Prostate gland (tissue), 2 donors: ENCODE data around the gene TCF7L2. TPM values are rescaled to one million over a fixed set of nuclear protein-coding genes. Genes with fewer than 3 reads are reported as not detected.

ENCODE experiments used
- DNase-seq: peaks from one replicate; pipeline ENCODE4 v3.0.0-alpha.2; 2019; ENCODE audit warnings: low spot score
- H3K27ac ChIP-seq, 2 donors: fragments of 200-600 bp; sonication (generic); 2 replicates each; pipeline ENCODE4 v1.5.1; 2017 to 2019
- H3K27me3 ChIP-seq: fragments of 200-600 bp; sonication (generic); replicated peaks from 2 replicates; pipeline ENCODE4 v1.5.1; 2019; ENCODE audit not compliant: insufficient read depth
- H3K36me3 ChIP-seq, 2 donors: fragments of 200-600 bp; sonication (generic); 1 replicate in 1 of 2; 2 replicates in 1 of 2; pipeline versions ENCODE4 v1.5.1 to v1.8.1; 2017 to 2019
- H3K4me1 ChIP-seq: fragments of 200-600 bp; sonication (generic); replicated peaks from 2 replicates; pipeline ENCODE4 v1.5.1; 2019
- H3K4me3 ChIP-seq, 2 donors: fragments of 200-600 bp; sonication (generic); 2 replicates each; pipeline ENCODE4 v1.5.1; 2017 to 2019
- H3K9me3 ChIP-seq: fragments of 200-600 bp; sonication (generic); 2 replicates; pipeline ENCODE4 v1.5.1; 2017
- POLR2A ChIP-seq: fragments of 450-650 bp; IDR thresholded peaks from one replicate; pipeline ENCODE4 v1.6.1; 2016; ENCODE audit warnings: antibody characterized with exemption, mild to moderate bottlenecking
- POLR2AphosphoS5 ChIP-seq: sonication (generic); formaldehyde crosslinking; IDR thresholded peaks from one replicate; pipeline ENCODE4 v1.6.1; 2017; ENCODE audit warnings: antibody characterized with exemption
- WGBS: methylation state at CpG from one replicate; pipeline ENCODE4 v1.1.5; 2018; 5-methylcytosine and 5-hydroxymethylcytosine counted together
- intact Hi-C: fragments of 100-400 bp; cut with DNase I; formaldehyde crosslinking; loops from one replicate; pipeline ENCODE4 v1.14.2; 2022
- total RNA-seq, 2 donors: library from RNA; depleted of rRNA; stranded (reverse); fragments of >200 nt; gene quantifications; one replicate each; pipeline ENCODE4 v1.1.0, GENCODE V29; 2016
- TF ChIP-seq, protein P1 (sequence below), 4 experiments: fragments of 200-600 bp in 2 of 4; fragments of 450-650 bp in 2 of 4; sonication (generic) in 2 of 4; IDR thresholded peaks; 1 replicate in 3 of 4; 2 replicates in 1 of 4; pipeline ENCODE4 v1.5.1; 2016 to 2019; ENCODE audit warnings: antibody characterized with exemption in 4 of 4, mild to moderate bottlenecking in 2 of 4, moderate library complexity in 2 of 4

TCF7L2 gene
- total RNA-seq, 2 donors from 2014 or later, result 9.8 to 29.8 TPM

DNA sequence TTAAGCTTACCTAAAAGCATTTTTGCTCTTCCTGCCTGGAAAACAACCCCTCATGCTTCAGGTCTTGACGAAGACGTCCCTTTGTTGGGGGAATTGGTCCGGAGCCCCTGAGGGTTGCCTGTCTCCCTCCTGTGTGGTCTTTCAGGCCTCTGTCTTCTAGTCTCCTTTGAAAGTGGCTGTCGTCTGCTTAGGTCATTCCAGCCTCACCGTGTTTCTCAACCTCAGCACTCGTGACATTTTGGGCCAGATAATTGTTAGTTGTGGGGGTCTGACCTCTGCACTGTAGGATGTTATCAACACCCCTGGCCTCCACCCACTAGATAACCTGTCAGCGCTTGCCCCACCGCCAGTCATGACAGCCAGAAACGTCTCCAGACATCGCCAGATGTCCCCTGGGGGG lies 219.1 kb downstream of the TCF7L2 start:
- 84% methylated on average over 10 of the region's 10 CpGs for WGBS
- DNase-seq, result no peak
- TF ChIP-seq, protein P1, sequence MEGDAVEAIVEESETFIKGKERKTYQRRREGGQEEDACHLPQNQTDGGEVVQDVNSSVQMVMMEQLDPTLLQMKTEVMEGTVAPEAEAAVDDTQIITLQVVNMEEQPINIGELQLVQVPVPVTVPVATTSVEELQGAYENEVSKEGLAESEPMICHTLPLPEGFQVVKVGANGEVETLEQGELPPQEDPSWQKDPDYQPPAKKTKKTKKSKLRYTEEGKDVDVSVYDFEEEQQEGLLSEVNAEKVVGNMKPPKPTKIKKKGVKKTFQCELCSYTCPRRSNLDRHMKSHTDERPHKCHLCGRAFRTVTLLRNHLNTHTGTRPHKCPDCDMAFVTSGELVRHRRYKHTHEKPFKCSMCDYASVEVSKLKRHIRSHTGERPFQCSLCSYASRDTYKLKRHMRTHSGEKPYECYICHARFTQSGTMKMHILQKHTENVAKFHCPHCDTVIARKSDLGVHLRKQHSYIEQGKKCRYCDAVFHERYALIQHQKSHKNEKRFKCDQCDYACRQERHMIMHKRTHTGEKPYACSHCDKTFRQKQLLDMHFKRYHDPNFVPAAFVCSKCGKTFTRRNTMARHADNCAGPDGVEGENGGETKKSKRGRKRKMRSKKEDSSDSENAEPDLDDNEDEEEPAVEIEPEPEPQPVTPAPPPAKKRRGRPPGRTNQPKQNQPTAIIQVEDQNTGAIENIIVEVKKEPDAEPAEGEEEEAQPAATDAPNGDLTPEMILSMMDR (IDR thresholded peaks at IDR 0.05), result no peak
- no peak for TF ChIP-seq POLR2A
- TF ChIP-seq POLR2AphosphoS5, result no peak
- Histone ChIP-seq H3K4me3 (no peak overlapping the region), H3K27ac (no peak overlapping the region), H3K36me3 (no peaks in the 10 kb centered on the region), H3K9me3 (no peaks in the 10 kb centered on the region), H3K4me1 (no peaks in the 10 kb centered on the region), H3K27me3 (no peaks in the 10 kb centered on the region)
- intact Hi-C loops, result no loop called here

DNA sequence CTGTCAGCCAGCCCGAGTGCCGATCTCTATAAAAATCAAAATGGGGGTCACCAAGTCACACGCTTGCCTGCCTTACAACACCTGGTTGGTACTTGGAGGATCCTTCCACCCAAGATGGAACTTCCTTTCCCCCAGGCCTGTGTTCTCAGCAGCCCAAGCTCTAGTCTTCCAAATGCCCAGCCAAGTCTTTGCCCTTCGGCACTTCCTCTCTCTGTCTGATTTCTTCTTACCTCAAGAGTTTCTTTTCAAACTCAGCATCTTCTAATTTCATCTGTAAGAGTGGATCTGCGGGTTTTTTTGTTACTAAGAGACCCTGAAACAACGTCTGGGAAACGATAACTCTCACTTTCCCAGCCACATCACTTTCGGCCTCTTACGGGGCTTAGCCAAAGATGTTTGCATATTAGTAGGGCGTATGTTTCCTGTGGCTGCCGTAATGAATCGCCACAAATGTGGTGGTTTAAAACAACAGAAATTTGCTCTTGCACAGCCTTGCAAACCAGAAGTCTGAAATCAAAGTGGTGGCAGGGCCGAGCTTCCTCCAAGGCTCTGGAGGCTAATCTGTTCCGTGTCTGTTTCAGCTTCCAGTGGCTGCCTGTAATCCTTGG lies 219.9 kb downstream of the TCF7L2 start:
- no peak for DNase-seq
- intact Hi-C loops, result no loop called here
- Histone ChIP-seq H3K27me3 (no peaks in the 10 kb centered on the region), H3K4me3 (no peak overlapping the region), H3K9me3 (no peaks in the 10 kb centered on the region), H3K27ac (no peak overlapping the region), H3K36me3 (no peaks in the 10 kb centered on the region), H3K4me1 (no peaks in the 10 kb centered on the region)
- WGBS, result 87% methylated on average over 14 of the region's 14 CpGs
- TF ChIP-seq POLR2A (no peak), POLR2AphosphoS5 (no peak)
- TF ChIP-seq, protein P1 (IDR thresholded peaks at IDR 0.05), result no peak

DNA sequence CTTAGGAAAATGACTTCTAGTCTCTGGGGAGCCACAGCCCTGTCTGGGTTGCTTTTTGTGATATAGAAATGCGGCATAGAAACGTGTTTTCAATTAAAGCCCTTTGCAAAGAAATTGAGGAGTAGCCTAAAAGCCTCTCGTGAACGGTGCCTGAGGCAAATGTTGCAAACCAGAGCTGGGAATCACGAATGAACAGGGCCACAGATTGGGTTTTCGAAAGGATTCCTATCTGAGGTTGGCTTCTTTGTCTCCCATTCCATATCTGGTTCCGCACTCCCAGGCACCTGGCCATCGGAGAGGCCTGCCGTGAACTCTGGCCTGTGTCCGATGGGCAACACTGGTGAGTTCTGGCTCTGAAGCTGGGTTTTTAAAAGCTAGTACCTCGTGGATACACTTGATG lies 221.6 kb downstream of the TCF7L2 start:
- no peaks in the 10 kb centered on the region for H3K27me3 ChIP-seq
- intact Hi-C loops, result no loop called here
- WGBS, result 93% methylated on average over 11 of the region's 11 CpGs
- H3K4me3 ChIP-seq, result no peak overlapping the region
- no peaks in the 10 kb centered on the region for H3K36me3 ChIP-seq
- H3K4me1 ChIP-seq, result no peaks in the 10 kb centered on the region
- no peaks in the 10 kb centered on the region for H3K9me3 ChIP-seq
- TF ChIP-seq POLR2AphosphoS5 (no peak), POLR2A (no peak)
- TF ChIP-seq, protein P1 (IDR thresholded peaks at IDR 0.05), result no peak
- H3K27ac ChIP-seq, result no peak overlapping the region
- no peak for DNase-seq

DNA sequence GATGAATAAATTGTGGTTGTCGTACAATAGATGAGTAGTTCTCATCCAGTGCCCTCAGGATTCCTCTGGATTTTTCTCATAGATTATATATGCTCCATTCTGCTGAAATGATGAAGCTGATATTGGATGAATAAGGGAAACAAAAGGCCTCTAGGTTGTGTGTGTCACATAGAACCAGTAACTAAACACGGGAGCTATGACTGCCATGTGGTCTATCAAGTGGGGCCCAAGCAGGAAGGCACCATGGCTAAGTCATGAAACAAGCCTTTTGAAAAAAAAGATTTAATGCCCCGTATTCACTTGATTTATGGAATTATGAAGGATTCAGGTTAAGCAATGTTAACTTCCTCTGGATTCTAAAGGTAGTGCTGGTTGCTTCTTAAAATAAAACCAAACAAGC lies 225.1 kb downstream of the TCF7L2 start:
- WGBS, result 77% methylated on average over 3 of the region's 3 CpGs
- Histone ChIP-seq H3K36me3 (no peaks in the 10 kb centered on the region), H3K4me3 (no peak overlapping the region), H3K27me3 (no peaks in the 10 kb centered on the region), H3K9me3 (no peaks in the 10 kb centered on the region), H3K27ac (no peak overlapping the region), H3K4me1 (no peaks in the 10 kb centered on the region)
- intact Hi-C loops, result no loop called here
- no peak for DNase-seq
- TF ChIP-seq POLR2AphosphoS5, result no peak
- TF ChIP-seq POLR2A, result no peak
- TF ChIP-seq, protein P1 (IDR thresholded peaks at IDR 0.05), result no peak
